Vagina (tissue), 2 donors: ENCODE measurements around the gene BUB1B. TPM values are rescaled to one million over a fixed set of nuclear protein-coding genes. Genes with fewer than 3 reads are reported as not detected.

ENCODE experiments used
- DNase-seq, 2 donors: peaks; one replicate each; pipeline ENCODE4 v3.0.0-alpha.2; 2017; ENCODE audit errors: extremely low spot score in 2 of 2
- H3K27ac ChIP-seq: fragments of 200-600 bp; sonication (generic); one replicate; pipeline ENCODE4 v1.5.1; 2019
- H3K27me3 ChIP-seq: fragments of 200-600 bp; sonication (generic); one replicate; pipeline ENCODE4 v1.5.1; 2019
- H3K36me3 ChIP-seq, 2 donors: fragments of 200-600 bp; sonication (generic); one replicate each; pipeline ENCODE4 v1.5.1; 2017 to 2019
- H3K4me1 ChIP-seq: fragments of 200-600 bp; sonication (generic); one replicate; pipeline ENCODE4 v1.5.1; 2019
- H3K4me3 ChIP-seq, 2 donors: fragments of 200-600 bp; sonication (generic); 1 replicate in 1 of 2; 2 replicates in 1 of 2; pipeline ENCODE4 v1.5.1; 2016 to 2019
- H3K9me3 ChIP-seq: fragments of 200-600 bp; sonication (generic); one replicate; pipeline ENCODE4 v1.5.1; 2019
- POLR2A ChIP-seq, 2 donors: fragments of 450-650 bp; IDR thresholded peaks; one replicate each; pipeline ENCODE4 v1.6.1; 2017; ENCODE audit warnings: antibody characterized with exemption in 2 of 2, mild to moderate bottlenecking in 2 of 2, moderate library complexity in 2 of 2
- POLR2AphosphoS5 ChIP-seq, 2 donors: sonication (generic); formaldehyde crosslinking; IDR thresholded peaks; one replicate each; pipeline ENCODE4 v1.9.0; 2017; ENCODE audit warnings: antibody characterized with exemption in 2 of 2, mild to moderate bottlenecking in 2 of 2, low read depth in 1 of 2; ENCODE audit not compliant: insufficient read depth in 1 of 2
- intact Hi-C: fragments of 100-400 bp; cut with DNase I; formaldehyde crosslinking; loops from one replicate; pipeline ENCODE4 v1.15.1; 2023
- total RNA-seq: library from RNA; depleted of rRNA; stranded (reverse); fragments of >200 nt; gene quantifications from one replicate; pipeline ENCODE4 v1.2.3, GENCODE V29; 2016
- TF ChIP-seq, protein P1 (sequence below), 3 experiments: fragments of 450-650 bp in 2 of 3; fragments of 200-600 bp in 1 of 3; sonication (generic) in 1 of 3; IDR thresholded peaks; one replicate each; pipeline ENCODE4 v1.5.1; 2017 to 2019; ENCODE audit warnings: antibody characterized with exemption in 3 of 3, mild to moderate bottlenecking in 2 of 3, moderate library complexity in 2 of 3

BUB1B gene
- total RNA-seq, 1 donor from 2014 or later: 5.6 TPM

DNA sequence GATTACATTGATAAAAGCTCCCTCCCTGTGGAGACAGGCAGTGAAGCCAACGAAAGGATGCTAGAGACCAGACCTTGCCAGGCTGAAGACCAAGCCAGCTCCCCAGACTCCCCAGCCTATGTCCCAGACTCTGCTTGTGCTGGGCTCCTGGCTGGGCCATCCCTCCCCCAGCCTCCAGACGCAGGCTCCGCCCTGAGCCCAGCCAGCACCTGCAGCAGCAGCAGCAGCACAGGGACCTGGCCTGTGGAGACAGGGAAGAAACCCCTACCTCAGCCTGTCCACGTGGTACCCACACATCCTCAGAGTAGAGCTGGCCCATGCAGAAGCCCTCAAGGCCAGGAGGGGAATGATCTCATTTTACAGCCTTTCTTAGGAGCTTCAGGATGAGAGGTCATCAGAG, 108.7 kb downstream of the BUB1B start:
- no peaks in the 10 kb centered on the region for H3K27me3 ChIP-seq
- H3K9me3 ChIP-seq: no peaks in the 10 kb centered on the region
- peaks cover 29% of the 10 kb centered on the region for H3K4me1 ChIP-seq
- H3K27ac ChIP-seq: no peak overlapping the region
- intact Hi-C loops: loop anchor here (5.0 kb wide), 2 partner anchors 52 to 222 kb away; no protein-coding TSS in a partner anchor
- H3K4me3 ChIP-seq: no peak overlapping the region
- no peaks in the 10 kb centered on the region for H3K36me3 ChIP-seq
- DNase-seq: no peak
- TF ChIP-seq, protein P1, sequence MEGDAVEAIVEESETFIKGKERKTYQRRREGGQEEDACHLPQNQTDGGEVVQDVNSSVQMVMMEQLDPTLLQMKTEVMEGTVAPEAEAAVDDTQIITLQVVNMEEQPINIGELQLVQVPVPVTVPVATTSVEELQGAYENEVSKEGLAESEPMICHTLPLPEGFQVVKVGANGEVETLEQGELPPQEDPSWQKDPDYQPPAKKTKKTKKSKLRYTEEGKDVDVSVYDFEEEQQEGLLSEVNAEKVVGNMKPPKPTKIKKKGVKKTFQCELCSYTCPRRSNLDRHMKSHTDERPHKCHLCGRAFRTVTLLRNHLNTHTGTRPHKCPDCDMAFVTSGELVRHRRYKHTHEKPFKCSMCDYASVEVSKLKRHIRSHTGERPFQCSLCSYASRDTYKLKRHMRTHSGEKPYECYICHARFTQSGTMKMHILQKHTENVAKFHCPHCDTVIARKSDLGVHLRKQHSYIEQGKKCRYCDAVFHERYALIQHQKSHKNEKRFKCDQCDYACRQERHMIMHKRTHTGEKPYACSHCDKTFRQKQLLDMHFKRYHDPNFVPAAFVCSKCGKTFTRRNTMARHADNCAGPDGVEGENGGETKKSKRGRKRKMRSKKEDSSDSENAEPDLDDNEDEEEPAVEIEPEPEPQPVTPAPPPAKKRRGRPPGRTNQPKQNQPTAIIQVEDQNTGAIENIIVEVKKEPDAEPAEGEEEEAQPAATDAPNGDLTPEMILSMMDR (IDR thresholded peaks at IDR 0.05): no peak
- no peak for TF ChIP-seq POLR2A (IDR thresholded peaks at IDR 0.05)
- TF ChIP-seq POLR2AphosphoS5 (IDR thresholded peaks at IDR 0.05; ENCODE audit: insufficient read depth in 1 of 2, low read depth in 1 of 2): no peak

DNA sequence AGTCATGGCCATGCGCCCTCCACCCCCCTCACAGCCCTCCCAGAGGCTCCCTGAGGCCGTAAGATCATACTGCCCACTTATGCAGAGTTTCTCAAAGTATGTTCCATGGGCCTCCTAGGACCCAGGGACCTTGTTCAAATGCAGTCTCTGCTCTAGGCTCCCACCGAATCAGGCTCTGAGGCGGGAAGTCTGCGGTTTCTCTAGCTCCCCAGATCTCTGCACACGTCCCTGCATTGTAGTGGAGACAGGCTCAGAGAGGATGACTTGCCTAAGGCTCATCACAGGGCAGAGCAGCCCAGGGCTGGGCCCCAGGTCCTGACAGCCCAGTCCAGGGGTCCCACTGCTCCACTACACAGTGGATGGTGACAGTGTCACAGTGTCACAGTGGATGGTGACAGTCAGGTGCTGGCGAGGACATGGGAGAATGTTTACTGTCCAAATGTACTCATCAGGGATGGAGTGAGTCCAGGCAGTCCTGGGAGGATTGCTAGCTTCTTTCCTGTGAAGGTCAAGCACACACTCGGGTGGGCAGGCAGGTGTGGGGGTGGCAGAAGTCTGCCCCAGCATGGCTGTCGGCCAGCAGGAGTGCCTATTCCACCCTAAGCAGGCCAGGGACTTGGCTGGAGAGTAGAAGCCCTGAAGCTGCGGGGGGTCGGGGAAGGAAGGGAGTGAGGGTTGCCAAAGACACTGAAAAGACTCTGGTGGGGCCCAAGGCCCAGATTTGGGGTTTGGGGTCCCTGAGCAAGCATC, 109.6 kb downstream of the BUB1B start:
- Histone ChIP-seq H3K27me3 (no peaks in the 10 kb centered on the region), H3K36me3 (no peaks in the 10 kb centered on the region), H3K4me3 (no peak overlapping the region), H3K27ac (no peak overlapping the region), H3K4me1 (peaks cover 21% of the 10 kb centered on the region), H3K9me3 (no peaks in the 10 kb centered on the region)
- DNase-seq: no peak
- TF ChIP-seq, protein P1 (IDR thresholded peaks at IDR 0.05): no peak
- TF ChIP-seq POLR2A (IDR thresholded peaks at IDR 0.05) (no peak), POLR2AphosphoS5 (IDR thresholded peaks at IDR 0.05; ENCODE audit: insufficient read depth in 1 of 2, low read depth in 1 of 2) (no peak)
- intact Hi-C loops: loop anchor here (5.0 kb wide), 2 partner anchors 53 to 223 kb away; no protein-coding TSS in a partner anchor

Other genes with a start within 250 kb of the BUB1B start
- 5.4 TPM for gene GPR176, start 240.8 kb upstream of the BUB1B start, total RNA-seq
- 36.8 TPM for gene EIF2AK4, start 227.0 kb upstream of the BUB1B start, total RNA-seq
- gene SRP14, start 121.9 kb upstream of the BUB1B start, total RNA-seq: 409 TPM
- gene BMF, start 52.2 kb upstream of the BUB1B start, total RNA-seq: 2.9 TPM
- 19.9 TPM for gene PAK6, start 78.0 kb downstream of the BUB1B start, total RNA-seq
- gene ANKRD63, start 122.0 kb downstream of the BUB1B start, total RNA-seq: not detected
- gene PLCB2, start 146.9 kb downstream of the BUB1B start, total RNA-seq: 14.0 TPM
- gene INAFM2, start 162.6 kb downstream of the BUB1B start, total RNA-seq: 5.2 TPM
- gene CCDC9B, start 179.9 kb downstream of the BUB1B start, total RNA-seq: 16.0 TPM
- 9.8 TPM for gene PHGR1, start 190.0 kb downstream of the BUB1B start, total RNA-seq
- gene DISP2, start 197.2 kb downstream of the BUB1B start, total RNA-seq: 0.74 TPM
- gene KNSTRN, start 221.7 kb downstream of the BUB1B start, total RNA-seq: 13.5 TPM
- gene IVD, start 244.7 kb downstream of the BUB1B start, total RNA-seq: 30.4 TPM